NCI-H2196 treated with DMSO at 0.1 percent for 48 hours (cell line): Measurements from ENCODE around the gene CHM.
"Not testable (repeated sequence)": the region's sequence is repeated elsewhere in the genome, so short reads cannot be mapped to it uniquely, and the experiment has no call there.

Source experiments
- DNase-seq: peaks from one replicate; lab custom pipeline; 2025; ENCODE audit not compliant: unreplicated experiment; lab: John Stamatoyannopoulos, UW

Gene CHM

DNA sequence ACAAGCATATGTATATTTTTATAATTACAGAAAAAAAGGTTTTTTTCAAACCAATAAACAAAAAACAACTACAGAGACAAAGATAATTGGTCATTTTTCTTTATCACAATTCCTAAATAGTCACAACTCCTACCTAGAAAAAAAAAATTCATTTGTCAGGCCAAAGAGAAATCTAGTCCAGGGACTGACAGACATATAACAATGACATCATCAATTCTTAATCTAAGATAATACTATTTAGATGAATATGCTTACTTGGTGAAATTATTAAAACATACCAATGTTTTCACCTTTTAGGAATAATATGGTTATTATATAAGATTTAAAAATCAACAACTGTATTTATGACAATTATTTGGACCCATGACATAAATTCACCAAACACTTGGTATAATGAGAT is 48.4 kb downstream of the CHM start:
- DNase-seq, result no peak

DNA sequence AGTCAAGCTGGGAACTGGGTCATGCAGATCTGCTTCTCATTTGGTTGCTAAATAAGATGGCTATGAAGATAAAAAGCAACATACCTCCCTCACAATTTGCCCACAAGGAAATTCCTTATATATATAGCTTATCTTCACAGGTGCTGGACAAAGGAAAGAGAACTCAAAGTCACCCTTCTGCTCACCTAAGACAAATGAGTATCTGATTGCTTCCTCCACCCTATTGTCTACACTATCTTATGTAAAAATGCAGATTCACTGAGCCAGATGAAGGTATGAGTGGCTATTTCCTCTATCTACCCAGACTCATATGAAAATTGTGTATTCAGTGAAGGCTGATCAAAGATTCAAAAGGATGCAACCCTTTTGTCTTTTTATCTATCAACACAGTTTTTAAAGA is 50.8 kb downstream of the CHM start:
- DNase-seq, result no peak

DNA sequence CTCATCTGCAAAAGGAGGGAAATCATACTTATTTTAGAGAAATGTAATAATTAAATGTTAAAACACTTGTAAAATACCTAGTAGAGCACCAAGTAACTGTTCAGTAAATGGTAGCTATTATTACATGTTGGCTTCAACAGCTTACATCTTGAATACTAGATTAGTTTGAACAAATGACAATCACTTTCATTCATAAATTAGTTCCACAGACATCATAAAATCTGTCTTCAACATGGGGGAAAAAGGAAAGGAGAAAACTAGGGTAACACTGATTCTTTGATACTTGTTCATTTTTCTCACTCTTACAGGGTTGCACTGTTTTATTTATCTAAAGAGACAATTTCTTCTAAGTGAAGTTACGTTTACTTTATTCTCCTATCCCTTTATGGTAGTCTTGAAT is 51.7 kb downstream of the CHM start:
- no peak for DNase-seq

DNA sequence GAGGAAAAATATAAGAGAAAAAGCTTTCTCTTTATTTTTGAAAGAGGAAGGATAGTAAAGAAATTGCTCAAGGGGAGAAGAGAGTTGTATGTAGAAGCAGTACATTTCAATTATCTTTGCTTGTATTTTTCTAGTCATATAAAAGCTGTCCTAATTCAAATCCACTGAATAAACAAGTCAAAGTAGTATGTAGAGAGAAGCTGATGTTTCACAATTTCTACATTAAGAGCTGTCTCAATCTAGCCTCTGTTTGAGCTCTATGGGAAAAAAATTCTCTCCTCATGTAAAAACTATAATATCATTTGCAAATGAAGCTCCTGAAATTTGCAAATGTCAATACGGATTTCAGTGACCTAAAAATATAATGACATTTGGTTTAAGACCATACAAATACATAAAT is 52.6 kb downstream of the CHM start:
- no peak for DNase-seq

DNA sequence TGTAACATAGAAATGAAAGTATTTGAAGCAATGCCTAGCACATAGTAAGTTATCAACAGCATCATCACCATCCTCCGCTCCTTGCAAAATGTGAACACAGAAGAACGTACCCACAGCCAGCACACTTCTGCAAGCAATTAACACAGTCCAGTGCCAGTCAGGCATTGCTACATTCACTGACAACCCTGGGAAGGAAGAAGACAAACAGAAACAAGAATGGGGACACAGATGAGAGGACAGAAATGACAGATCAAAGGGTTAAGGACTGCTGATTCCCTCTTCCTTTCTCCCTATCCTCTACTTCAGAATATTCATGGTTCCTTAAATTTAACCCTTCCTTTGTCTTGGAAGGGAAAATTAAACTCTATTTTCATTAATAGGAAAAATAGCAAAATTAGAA is 53.1 kb downstream of the CHM start:
- DNase-seq, result no peak

DNA sequence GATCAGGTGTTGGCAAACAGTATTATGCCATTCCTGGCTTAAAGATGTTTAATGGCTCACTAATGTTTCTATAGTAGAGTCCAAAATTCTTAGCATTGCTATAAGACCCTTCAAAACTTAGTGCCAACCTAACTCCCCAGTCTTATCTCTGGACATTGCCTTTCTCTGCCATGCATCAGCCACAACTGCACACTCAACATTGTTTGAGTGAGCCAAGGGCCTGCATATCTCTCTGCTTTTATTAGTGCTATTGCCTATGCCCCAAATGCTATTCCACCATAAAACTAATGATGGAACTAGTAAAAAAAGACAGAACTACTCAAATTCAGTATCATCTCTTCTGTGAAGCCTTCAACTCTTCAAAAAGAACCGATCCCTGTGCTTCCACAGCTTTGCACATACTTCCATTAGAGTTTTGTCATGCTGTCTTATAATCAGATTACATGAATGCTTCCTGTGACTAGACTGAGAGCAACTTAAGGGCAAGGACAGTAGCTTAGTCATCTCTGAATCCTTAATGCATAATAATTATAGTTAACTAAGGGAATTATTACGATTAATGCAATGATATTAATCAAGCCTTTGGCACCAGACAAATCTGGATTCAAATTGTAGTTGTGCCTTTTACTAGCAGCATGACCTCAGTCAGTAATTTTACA is 53.7 kb downstream of the CHM start:
- DNase-seq, result no peak

DNA sequence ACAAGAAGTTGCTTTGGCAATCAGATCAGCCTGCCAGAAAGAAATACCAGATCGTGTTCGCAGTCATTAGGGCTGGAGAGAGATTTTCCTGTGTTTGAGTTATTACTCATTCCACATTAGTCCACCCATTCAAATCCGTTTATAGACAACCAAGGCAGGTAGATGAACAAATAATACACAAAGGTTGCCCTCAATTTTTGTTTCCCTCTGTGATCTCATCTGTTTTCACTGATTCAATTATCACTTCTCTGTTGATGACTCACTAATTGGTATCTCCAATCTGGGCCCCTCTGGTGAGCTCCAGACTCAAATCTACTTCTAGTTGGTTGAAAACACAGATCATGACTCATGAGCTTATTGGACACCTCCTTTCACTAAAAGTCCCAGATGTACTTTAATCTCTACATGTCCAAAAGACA is 54.5 kb downstream of the CHM start:
- peak; percentile 9 for DNase-seq

DNA sequence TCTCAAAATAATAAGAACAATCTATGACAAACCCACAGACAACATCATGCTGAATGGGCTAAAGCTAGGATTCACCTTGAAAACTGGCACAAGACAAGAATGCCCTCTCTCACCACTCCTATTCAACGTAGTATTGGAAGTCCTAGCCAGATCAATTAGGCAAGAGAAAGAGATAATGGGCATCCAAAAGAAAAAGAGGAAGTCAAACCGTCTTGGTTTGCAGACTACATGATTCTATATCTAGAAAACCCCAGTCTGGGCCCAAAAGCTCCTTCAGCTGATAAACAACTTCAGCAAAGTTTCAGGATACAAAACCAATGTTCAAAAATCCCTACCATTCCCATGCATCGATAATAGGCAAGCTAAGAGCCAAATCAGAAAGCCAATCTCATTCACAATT is 59.0 kb downstream of the CHM start:
- no peak for DNase-seq

DNA sequence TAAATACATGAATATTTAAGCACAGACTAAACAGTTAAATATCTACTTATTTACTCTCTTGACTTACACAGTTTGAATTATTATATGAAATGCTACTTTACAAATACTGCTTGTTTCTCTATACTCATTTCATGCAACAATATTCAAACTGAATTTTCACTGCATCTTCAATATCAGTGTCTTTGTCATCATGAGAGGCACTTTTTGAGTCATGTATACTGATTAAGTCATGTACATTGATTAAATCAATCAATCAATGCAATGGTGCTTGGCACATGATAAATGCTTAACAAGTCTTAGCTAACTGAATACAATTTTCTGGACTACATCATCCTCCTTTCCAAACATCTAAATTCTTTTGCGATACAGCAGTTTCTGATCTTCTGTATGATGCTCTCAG is 67.1 kb downstream of the CHM start:
- DNase-seq, result no peak

DNA sequence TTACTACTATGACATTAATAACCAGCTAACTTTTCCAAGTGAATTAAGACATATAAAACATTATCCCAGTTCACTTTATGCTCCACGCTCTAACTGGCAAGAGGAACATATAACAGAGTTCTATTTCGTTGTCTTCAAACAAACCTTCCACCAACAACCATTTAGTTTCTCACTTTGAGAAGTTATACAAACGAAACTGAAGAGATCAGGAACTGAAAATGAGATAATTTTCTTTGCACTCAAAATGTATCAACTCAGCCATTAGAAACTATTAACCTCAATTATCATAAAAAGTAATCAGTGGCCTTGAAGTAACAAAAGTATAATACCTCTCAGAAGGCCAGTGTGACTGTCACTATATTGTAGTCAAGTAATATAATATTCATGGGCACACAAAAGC is 70.1 kb downstream of the CHM start:
- no peak for DNase-seq

DNA sequence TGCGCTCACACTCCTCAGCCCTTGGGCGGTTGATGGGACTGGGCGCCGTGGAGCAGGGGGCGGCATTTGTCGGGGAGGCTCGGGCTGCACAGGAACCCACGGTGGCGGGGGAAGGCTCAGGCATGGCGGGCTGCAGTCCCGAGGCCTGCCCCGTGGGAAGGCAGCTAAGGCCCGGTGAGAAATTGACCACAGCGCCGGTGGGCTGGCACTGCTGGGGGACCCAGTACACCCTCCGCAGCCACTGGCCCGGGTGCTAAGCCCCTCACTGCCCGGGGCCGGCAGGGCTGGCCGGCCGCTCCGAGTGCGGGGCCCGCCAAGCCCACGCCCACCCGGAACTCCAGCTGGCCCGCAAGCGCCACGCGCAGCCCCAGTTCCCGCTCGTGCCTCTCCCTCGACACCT is 75.0 kb downstream of the CHM start:
- DNase-seq, result not testable (repeated sequence)

DNA sequence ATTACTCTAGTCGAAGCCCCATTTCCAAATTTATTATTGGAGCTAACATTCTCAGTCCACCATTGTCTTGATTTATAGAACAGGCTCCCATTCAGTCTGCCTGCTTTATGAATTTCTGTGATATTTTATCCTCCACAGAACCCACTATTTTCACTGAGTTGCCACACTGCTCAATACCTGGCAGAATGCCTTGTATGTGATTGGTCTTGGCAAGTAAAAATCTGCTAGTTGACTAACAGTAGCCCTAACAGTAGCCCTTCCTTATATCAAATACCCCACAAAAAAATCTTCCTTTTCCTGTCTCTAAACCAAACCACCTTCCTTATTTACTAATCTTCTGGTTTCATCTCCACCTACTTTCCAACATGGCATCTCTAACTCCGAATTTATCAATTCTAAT is 82.6 kb downstream of the CHM start:
- DNase-seq, result no peak

DNA sequence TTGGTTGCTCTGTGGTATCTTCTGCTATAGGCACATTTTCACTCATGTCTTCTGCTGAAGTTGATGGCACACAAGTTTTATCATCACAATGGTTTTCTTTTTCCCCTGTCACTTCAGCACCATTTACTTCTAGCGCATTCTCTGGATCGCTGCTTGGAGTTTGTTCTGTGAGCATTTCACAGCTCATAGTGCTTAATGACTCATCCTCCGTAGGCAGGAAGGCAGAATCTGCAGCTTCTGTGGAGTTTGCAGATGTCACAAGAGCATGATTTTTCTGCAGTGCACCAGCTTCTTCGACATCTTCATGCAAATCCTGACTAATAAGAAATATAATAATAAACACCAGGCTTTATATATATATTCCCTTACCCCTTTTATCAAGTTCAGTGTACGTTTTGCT is 83.6 kb downstream of the CHM start:
- no peak for DNase-seq

DNA sequence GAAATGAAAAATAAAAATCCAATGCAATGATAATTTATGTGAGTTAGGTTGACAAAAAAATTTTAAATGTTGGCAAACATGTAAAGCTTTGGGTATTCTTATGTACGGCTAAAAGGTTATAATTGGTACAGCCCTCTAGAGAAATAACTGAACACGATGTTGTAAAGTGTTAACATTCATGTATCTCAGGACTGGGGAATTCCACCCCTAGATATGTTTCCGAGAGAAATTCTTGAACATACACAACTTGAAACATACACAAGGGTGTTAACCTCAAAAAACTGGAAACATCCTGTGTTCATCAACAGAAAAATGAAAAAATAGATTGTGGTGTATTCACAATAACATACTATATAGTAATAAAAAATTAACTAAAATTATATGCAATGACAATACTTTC is 91.8 kb downstream of the CHM start:
- DNase-seq, result no peak

DNA sequence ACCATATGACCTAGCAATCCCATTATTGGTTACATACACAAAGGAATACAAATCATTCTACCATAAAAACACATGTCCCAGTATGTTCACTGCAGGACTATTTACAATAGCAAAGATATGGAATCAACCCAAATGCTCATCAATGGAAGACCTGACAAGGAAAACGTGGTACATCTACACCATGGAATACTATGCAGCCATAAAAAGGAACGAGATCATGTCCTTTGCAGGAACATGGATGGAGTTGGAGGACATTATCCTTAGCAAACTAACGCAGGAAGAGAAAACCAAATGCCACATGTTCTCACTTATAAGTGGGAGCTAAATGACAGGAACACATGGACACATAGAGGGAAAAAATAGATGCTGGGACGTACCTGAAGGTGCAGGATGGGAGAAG is 102.6 kb downstream of the CHM start:
- DNase-seq, result not testable (repeated sequence)

DNA sequence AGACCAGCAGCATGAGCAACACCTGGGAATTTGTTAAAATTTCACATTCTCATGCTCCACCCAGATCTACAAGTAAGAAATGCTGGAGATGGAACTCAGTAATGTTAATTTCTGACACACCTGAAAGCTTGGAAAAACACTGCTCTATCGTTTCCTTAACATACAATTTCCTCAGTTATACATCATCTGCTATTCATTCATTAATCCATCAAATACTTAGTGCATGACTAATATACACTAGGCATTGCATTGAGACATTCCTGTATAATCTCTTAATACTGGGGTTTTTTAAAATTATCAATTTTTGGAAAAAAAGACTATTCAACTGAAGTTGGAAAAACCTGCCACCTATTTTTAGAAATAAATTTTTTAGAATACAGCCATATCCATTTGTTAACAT is 106.1 kb downstream of the CHM start:
- no peak for DNase-seq

DNA sequence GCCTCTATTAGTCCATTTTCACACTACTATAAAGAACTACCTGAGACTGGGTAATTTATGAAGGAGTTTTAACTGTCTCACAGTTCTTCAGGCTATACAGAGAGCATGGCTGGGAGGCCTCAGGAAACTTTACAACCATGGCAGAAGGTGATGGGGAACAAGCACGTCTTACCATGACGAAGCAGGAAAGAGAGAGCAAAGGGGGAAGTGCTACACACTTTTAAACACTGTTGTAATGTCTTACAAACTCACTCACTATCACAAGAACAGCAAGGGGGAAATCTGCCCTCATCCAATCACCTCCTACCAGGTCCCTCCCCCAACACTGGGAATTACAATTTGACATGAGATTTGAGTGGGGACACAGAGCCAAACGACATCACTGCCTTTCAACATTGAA is 107.4 kb downstream of the CHM start:
- DNase-seq, result not testable (repeated sequence)

DNA sequence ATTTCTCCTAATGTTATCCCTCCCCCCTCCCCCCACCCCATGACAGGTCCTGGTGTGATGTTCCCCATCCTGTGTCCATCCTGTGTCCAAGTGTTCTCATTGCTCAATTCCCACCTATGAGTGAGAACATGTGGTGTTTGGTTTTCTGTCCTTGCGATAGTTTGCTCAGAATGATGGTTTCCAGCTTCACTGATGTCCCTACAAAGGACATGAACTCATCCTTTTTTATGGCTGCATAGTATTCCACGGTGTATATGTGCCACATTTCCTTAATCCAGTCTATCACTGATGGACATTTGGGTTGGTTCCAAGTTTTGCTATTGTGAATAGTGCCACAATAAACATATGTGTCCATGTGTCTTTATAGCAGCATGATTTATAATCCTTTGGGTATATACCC is 113.0 kb downstream of the CHM start:
- DNase-seq, result not testable (repeated sequence)

DNA sequence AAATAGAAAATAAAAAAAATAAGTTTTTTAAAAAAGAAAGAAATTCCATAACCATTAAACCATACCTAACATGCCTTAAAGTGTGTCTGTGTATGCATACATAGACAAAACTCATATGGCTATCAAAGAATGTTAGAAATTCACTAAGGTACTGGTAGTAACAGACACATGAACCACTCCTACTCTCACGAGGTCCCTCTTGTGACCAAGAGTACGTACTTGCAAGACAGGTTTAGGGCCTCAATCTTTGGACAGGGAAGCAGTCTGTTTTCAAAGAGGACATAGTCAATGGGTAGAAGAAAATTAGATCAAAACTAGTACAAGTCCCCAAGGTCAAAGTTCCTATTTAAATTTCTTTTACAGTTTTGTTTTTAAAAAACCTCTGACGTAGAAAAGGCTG is 117.3 kb downstream of the CHM start:
- DNase-seq, result no peak

DNA sequence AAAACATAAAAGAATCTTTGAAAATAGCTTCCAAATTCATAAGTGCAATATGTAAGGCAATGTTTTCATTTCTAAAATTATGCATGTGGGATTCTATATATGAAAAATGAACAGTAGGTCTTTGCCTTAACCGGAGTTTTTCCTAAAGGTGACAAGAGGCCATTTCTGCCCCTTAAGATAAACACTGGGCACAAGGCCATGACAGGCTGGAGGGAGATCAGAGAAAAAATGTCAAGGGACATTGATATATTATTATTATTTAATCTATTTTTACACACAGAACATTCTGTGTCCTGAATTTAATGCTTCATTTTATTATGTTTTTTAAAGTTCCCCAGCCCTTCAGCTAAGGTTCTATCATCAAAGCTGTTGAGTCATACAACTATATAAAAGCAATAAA is 118.8 kb downstream of the CHM start:
- no peak for DNase-seq

DNA sequence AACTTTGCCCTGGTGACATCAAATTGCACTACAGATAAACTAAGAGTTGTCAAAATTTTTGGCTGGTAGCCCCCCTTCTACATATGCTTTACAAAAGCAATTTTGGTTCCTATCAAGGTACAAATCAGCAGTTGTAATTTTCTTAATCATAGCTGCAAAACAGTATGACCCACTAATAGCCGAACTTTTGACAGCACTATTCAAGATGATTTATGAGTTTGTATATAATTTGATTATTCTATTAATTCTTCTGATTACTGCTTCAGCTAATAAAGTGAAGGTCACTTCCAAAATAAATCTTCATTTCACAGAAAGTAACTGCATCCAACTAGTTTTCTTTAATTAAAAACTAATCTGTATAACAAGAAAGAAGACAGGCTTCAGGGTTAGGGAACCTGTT is 119.6 kb downstream of the CHM start:
- DNase-seq, result no peak

DNA sequence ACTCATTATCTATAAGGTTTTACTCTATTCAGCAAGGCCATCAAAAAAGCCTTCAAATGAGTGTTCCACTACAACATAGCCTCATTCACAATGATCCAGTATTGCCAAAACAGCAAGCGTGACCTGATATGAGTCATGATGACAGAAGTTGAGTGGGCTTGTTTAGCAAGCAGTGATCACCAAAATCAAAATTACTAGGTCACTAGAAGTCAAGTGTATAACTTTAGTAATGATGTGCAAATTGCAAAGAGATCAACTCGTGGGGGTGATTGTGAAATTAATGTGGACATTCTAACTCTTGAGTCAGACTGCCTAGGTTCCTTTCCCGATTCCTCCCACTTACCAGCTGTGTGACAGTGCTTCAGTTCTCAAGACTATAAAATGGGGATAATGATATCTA is 124.5 kb downstream of the CHM start:
- no peak for DNase-seq

DNA sequence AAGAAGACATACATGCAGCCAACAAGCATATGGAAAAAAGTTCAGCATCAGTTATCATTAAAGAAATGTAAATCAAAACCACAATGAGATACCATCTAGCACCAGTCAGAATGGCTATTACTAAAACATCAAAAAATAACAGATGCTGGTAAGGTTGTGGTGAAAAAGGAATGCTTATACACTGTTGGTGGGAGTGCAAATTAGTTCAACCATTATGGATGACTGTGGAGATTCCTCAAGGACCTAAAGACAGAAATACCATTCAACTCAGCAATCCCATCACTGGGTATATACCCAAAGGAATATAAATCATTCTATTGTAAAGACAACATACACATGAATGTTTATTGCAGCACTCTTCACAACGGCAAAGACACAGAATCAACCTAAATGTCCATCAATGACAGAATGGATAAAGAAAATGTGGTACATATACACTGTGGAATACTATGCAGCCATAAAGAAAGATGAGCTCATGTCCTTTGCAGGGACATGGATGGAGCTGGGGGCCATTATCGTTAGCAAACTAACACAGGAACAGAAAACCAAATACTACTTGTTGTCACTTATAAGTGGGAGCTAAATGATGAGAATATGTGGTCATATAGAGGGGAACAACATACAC is 130.6 kb downstream of the CHM start:
- not testable (repeated sequence) for DNase-seq
